HepG2 (cell line): ENCODE results near the gene BRAF. TPM values are rescaled to one million over a fixed set of nuclear protein-coding genes. Genes with fewer than 3 reads are reported as not detected.
A peak's percentile ranks its signal among the peaks of the same experiment; 100 is the strongest.

Source experiments
- ARHGAP35 ChIP-seq: sonication (generic); formaldehyde crosslinking; IDR thresholded peaks from 2 replicates; pipeline ENCODE4 v1.9.0; 2022; ENCODE audit warnings: mild to moderate bottlenecking, inconsistent platforms, moderate library complexity, missing genetic modification reagents, borderline replicate concordance
- BORCS8-MEF2B ChIP-seq: sonication (generic); formaldehyde crosslinking; IDR thresholded peaks from 2 replicates; pipeline ENCODE4 v1.8.0; 2022; ENCODE audit warnings: mild to moderate bottlenecking, missing genetic modification reagents
- CC2D1A ChIP-seq: sonication (generic); formaldehyde crosslinking; IDR thresholded peaks from 2 replicates; pipeline ENCODE4 v1.8.1; 2023; ENCODE audit warnings: mild to moderate bottlenecking, missing genetic modification reagents
- ELF1 ChIP-seq: sonication (generic); formaldehyde crosslinking; IDR thresholded peaks from 2 replicates; pipeline ENCODE4 v1.4.0; 2020; ENCODE audit warnings: missing genetic modification reagents
- GFI1 ChIP-seq: sonication (generic); formaldehyde crosslinking; IDR thresholded peaks from 2 replicates; pipeline ENCODE4 v1.5.0; 2020; ENCODE audit warnings: missing genetic modification reagents, mild to moderate bottlenecking, borderline replicate concordance
- HIVEP1 ChIP-seq: sonication (generic); formaldehyde crosslinking; IDR thresholded peaks from 2 replicates; pipeline ENCODE4 v1.4.0; 2020; ENCODE audit warnings: mild to moderate bottlenecking, missing genetic modification reagents
- PHF5A ChIP-seq: IDR thresholded peaks from one replicate; pipeline ENCODE4 v1.6.1; 2018; ENCODE audit warnings: low read depth, missing genetic modification reagents; ENCODE audit not compliant: unreplicated experiment
- SUZ12 ChIP-seq: fragments of 150-350 bp; IDR thresholded peaks from 2 replicates; pipeline ENCODE4 v1.6.1; 2014; ENCODE audit warnings: low read depth, low read length
- ZBTB1 ChIP-seq: sonication (generic); formaldehyde crosslinking; IDR thresholded peaks from 2 replicates; pipeline ENCODE4 v1.4.0; 2020; ENCODE audit warnings: missing genetic modification reagents, borderline replicate concordance
- ZNF33A ChIP-seq: sonication (generic); formaldehyde crosslinking; IDR thresholded peaks from 2 replicates; pipeline ENCODE4 v1.5.1; 2020; ENCODE audit warnings: missing genetic modification reagents, mild to moderate bottlenecking, moderate library complexity, borderline replicate concordance
- ZNF598 ChIP-seq: sonication (generic); formaldehyde crosslinking; IDR thresholded peaks from 2 replicates; pipeline ENCODE4 v1.5.1; 2020; ENCODE audit warnings: mild to moderate bottlenecking, missing genetic modification reagents, borderline replicate concordance
- ZNF768 ChIP-seq: sonication (generic); formaldehyde crosslinking; IDR thresholded peaks from 2 replicates; pipeline ENCODE4 v1.4.0; 2020; ENCODE audit warnings: missing genetic modification reagents
- ZNF788 ChIP-seq: sonication (generic); formaldehyde crosslinking; IDR thresholded peaks from 2 replicates; pipeline ENCODE4 v1.5.0; 2020; ENCODE audit warnings: mild to moderate bottlenecking, missing genetic modification reagents, borderline replicate concordance
- polyA plus RNA-seq, 8 experiments: library from polyadenylated mRNA; depleted of rRNA in 3 of 8; stranded (reverse) in 7 of 8; unstranded in 1 of 8; fragments of >200 nt; fragmentation: Illumina TruSeq in 4 of 8; extraction: Trizol in 4 of 8; gene quantifications; 2 replicates each; pipeline versions ENCODE4 v1.2.1 to v1.2.3, GENCODE V29; 2011 to 2016; ENCODE audit warnings: low read depth in 4 of 8, missing spikeins in 1 of 8, mixed read lengths in 1 of 8; ENCODE audit not compliant: insufficient read depth in 1 of 8
- total RNA-seq, 5 experiments: library from RNA; depleted of rRNA; stranded (reverse); fragments of >200 nt; fragmentation: Illumina TruSeq; extraction: Trizol; gene quantifications; 2 replicates each; pipeline ENCODE4 v1.2.3, GENCODE V29; 2016; ENCODE audit warnings: low read depth in 1 of 5
- TF ChIP-seq, protein P1 (sequence below): sonication (generic); formaldehyde crosslinking; IDR thresholded peaks from 2 replicates; pipeline ENCODE4 v1.4.0; 2020; ENCODE audit warnings: missing genetic modification reagents
- TF ChIP-seq, protein P2 (sequence below): sonication (generic); formaldehyde crosslinking; IDR thresholded peaks from 2 replicates; pipeline ENCODE4 v1.9.0; 2021; ENCODE audit warnings: missing genetic modification reagents, borderline replicate concordance
- TF ChIP-seq, protein P3 (sequence below): sonication (generic); formaldehyde crosslinking; IDR thresholded peaks from 2 replicates; pipeline ENCODE4 v1.9.0; 2021; ENCODE audit warnings: missing genetic modification reagents, borderline replicate concordance
- TF ChIP-seq, protein P4 (sequence below): sonication (generic); formaldehyde crosslinking; IDR thresholded peaks from 2 replicates; pipeline ENCODE4 v1.5.0; 2020; ENCODE audit warnings: mild to moderate bottlenecking, missing genetic modification reagents
- TF ChIP-seq, protein P5 (sequence below): sonication (generic); formaldehyde crosslinking; IDR thresholded peaks from 2 replicates; pipeline ENCODE4 v1.5.0; 2020; ENCODE audit warnings: missing genetic modification reagents, mild to moderate bottlenecking, borderline replicate concordance

BRAF gene
- total and polyA plus RNA-seq, 2 of the 13 experiments (the other 11 are each of a cell fraction or from before 2014, with no cell fraction given), result 12.5 to 13.4 TPM

DNA sequence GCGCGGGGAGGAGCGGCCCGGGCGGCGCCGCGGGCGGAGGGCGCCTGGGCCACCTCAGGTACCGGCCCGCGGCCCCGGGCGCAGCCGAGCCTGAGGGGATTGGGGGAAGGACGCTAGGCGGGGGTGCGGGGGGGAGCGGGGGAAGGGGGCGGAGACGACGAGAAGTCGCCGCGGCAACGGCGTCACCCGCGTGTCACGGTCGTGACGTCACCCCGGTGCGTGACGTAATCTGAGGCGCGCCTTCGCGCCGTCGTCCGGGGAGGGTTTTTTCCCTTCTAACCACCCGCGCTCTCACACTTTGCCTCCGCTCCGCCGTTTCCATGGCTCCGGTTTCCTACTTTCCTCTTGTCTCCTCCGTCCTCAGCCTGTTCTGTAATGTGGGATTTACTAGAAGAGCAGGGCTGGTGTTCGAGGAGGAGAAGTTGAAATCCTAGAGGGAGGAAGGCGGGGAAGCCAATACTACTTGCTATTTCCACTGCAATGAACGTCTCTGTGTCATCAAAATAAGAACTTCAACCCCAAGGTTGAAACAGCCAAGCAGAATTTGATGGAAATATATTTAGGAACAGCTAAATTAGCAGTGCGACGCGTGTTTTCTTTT, at the start of gene BRAF (continued):
- TF ChIP-seq, protein P1, sequence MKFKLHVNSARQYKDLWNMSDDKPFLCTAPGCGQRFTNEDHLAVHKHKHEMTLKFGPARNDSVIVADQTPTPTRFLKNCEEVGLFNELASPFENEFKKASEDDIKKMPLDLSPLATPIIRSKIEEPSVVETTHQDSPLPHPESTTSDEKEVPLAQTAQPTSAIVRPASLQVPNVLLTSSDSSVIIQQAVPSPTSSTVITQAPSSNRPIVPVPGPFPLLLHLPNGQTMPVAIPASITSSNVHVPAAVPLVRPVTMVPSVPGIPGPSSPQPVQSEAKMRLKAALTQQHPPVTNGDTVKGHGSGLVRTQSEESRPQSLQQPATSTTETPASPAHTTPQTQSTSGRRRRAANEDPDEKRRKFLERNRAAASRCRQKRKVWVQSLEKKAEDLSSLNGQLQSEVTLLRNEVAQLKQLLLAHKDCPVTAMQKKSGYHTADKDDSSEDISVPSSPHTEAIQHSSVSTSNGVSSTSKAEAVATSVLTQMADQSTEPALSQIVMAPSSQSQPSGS (CRISPR knock-in tag), result peak; percentile 91
- TF ChIP-seq BORCS8-MEF2B (CRISPR knock-in tag) (no peak), CC2D1A (no peak), ARHGAP35 (CRISPR knock-in tag) (no peak), ELF1 (CRISPR knock-in tag) (no peak), SUZ12 (no peak), HIVEP1 (no peak), PHF5A (CRISPR knock-in tag) (no peak), ZNF33A (CRISPR knock-in tag) (no peak), ZBTB1 (no peak), ZNF768 (CRISPR knock-in tag) (0 out of 2 replicates have a peak, but pooled peaks have one; percentile 32), GFI1 (CRISPR knock-in tag) (no peak), ZNF598 (CRISPR knock-in tag) (no peak), ZNF788 (CRISPR knock-in tag) (no peak; the same call in 1 of the 2 replicates)
- TF ChIP-seq, protein P2, sequence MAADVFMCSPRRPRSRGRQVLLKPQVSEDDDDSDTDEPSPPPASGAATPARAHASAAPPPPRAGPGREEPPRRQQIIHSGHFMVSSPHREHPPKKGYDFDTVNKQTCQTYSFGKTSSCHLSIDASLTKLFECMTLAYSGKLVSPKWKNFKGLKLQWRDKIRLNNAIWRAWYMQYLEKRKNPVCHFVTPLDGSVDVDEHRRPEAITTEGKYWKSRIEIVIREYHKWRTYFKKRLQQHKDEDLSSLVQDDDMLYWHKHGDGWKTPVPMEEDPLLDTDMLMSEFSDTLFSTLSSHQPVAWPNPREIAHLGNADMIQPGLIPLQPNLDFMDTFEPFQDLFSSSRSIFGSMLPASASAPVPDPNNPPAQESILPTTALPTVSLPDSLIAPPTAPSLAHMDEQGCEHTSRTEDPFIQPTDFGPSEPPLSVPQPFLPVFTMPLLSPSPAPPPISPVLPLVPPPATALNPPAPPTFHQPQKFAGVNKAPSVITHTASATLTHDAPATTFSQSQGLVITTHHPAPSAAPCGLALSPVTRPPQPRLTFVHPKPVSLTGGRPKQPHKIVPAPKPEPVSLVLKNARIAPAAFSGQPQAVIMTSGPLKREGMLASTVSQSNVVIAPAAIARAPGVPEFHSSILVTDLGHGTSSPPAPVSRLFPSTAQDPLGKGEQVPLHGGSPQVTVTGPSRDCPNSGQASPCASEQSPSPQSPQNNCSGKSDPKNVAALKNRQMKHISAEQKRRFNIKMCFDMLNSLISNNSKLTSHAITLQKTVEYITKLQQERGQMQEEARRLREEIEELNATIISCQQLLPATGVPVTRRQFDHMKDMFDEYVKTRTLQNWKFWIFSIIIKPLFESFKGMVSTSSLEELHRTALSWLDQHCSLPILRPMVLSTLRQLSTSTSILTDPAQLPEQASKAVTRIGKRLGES (CRISPR knock-in tag), result no peak
- TF ChIP-seq, protein P3, sequence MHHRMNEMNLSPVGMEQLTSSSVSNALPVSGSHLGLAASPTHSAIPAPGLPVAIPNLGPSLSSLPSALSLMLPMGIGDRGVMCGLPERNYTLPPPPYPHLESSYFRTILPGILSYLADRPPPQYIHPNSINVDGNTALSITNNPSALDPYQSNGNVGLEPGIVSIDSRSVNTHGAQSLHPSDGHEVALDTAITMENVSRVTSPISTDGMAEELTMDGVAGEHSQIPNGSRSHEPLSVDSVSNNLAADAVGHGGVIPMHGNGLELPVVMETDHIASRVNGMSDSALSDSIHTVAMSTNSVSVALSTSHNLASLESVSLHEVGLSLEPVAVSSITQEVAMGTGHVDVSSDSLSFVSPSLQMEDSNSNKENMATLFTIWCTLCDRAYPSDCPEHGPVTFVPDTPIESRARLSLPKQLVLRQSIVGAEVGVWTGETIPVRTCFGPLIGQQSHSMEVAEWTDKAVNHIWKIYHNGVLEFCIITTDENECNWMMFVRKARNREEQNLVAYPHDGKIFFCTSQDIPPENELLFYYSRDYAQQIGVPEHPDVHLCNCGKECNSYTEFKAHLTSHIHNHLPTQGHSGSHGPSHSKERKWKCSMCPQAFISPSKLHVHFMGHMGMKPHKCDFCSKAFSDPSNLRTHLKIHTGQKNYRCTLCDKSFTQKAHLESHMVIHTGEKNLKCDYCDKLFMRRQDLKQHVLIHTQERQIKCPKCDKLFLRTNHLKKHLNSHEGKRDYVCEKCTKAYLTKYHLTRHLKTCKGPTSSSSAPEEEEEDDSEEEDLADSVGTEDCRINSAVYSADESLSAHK, result no peak
- TF ChIP-seq, protein P4, sequence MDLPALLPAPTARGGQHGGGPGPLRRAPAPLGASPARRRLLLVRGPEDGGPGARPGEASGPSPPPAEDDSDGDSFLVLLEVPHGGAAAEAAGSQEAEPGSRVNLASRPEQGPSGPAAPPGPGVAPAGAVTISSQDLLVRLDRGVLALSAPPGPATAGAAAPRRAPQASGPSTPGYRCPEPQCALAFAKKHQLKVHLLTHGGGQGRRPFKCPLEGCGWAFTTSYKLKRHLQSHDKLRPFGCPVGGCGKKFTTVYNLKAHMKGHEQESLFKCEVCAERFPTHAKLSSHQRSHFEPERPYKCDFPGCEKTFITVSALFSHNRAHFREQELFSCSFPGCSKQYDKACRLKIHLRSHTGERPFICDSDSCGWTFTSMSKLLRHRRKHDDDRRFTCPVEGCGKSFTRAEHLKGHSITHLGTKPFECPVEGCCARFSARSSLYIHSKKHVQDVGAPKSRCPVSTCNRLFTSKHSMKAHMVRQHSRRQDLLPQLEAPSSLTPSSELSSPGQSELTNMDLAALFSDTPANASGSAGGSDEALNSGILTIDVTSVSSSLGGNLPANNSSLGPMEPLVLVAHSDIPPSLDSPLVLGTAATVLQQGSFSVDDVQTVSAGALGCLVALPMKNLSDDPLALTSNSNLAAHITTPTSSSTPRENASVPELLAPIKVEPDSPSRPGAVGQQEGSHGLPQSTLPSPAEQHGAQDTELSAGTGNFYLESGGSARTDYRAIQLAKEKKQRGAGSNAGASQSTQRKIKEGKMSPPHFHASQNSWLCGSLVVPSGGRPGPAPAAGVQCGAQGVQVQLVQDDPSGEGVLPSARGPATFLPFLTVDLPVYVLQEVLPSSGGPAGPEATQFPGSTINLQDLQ (CRISPR knock-in tag), result no peak
- TF ChIP-seq, protein P5, sequence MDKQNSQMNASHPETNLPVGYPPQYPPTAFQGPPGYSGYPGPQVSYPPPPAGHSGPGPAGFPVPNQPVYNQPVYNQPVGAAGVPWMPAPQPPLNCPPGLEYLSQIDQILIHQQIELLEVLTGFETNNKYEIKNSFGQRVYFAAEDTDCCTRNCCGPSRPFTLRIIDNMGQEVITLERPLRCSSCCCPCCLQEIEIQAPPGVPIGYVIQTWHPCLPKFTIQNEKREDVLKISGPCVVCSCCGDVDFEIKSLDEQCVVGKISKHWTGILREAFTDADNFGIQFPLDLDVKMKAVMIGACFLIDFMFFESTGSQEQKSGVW (CRISPR knock-in tag), result no peak
